Nephron progenitor cell (in vitro differentiated cells): ENCODE data around the gene PLXNB1.

Experiments
- DNase-seq: peaks from one replicate; pipeline ENCODE4 v3.0.0; 2021
- H3K27ac Mint-ChIP-seq: 2 replicates; pipeline ENCODE4 v1.8.0; 2021; ENCODE audit warnings: mild to moderate bottlenecking, moderate library complexity, mixed read lengths
- H3K27me3 Mint-ChIP-seq: 2 replicates; pipeline ENCODE4 v1.8.0; 2021; ENCODE audit warnings: mild to moderate bottlenecking, low read depth, mixed read lengths; ENCODE audit not compliant: poor library complexity
- H3K36me3 Mint-ChIP-seq: 2 replicates; pipeline ENCODE4 v1.8.0; 2021; ENCODE audit warnings: low read depth, mixed read lengths
- H3K4me1 Mint-ChIP-seq: 2 replicates; pipeline ENCODE4 v1.8.0; 2021; ENCODE audit warnings: mixed read lengths
- H3K4me3 Mint-ChIP-seq: 2 replicates; pipeline ENCODE4 v1.8.0; 2021; ENCODE audit warnings: mild to moderate bottlenecking, moderate library complexity, mixed read lengths
- H3K9me3 Mint-ChIP-seq: 2 replicates; pipeline ENCODE4 v1.8.0; 2021; ENCODE audit warnings: mild to moderate bottlenecking, moderate library complexity, mixed read lengths
- TF ChIP-seq, protein P1 (sequence below): fragments of 200-600 bp; sonication (generic); IDR thresholded peaks from 2 replicates; pipeline ENCODE4 v1.5.0; 2021; ENCODE audit warnings: antibody characterized with exemption

Gene PLXNB1, protein sequence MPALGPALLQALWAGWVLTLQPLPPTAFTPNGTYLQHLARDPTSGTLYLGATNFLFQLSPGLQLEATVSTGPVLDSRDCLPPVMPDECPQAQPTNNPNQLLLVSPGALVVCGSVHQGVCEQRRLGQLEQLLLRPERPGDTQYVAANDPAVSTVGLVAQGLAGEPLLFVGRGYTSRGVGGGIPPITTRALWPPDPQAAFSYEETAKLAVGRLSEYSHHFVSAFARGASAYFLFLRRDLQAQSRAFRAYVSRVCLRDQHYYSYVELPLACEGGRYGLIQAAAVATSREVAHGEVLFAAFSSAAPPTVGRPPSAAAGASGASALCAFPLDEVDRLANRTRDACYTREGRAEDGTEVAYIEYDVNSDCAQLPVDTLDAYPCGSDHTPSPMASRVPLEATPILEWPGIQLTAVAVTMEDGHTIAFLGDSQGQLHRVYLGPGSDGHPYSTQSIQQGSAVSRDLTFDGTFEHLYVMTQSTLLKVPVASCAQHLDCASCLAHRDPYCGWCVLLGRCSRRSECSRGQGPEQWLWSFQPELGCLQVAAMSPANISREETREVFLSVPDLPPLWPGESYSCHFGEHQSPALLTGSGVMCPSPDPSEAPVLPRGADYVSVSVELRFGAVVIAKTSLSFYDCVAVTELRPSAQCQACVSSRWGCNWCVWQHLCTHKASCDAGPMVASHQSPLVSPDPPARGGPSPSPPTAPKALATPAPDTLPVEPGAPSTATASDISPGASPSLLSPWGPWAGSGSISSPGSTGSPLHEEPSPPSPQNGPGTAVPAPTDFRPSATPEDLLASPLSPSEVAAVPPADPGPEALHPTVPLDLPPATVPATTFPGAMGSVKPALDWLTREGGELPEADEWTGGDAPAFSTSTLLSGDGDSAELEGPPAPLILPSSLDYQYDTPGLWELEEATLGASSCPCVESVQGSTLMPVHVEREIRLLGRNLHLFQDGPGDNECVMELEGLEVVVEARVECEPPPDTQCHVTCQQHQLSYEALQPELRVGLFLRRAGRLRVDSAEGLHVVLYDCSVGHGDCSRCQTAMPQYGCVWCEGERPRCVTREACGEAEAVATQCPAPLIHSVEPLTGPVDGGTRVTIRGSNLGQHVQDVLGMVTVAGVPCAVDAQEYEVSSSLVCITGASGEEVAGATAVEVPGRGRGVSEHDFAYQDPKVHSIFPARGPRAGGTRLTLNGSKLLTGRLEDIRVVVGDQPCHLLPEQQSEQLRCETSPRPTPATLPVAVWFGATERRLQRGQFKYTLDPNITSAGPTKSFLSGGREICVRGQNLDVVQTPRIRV (N-terminal part only)

DNA sequence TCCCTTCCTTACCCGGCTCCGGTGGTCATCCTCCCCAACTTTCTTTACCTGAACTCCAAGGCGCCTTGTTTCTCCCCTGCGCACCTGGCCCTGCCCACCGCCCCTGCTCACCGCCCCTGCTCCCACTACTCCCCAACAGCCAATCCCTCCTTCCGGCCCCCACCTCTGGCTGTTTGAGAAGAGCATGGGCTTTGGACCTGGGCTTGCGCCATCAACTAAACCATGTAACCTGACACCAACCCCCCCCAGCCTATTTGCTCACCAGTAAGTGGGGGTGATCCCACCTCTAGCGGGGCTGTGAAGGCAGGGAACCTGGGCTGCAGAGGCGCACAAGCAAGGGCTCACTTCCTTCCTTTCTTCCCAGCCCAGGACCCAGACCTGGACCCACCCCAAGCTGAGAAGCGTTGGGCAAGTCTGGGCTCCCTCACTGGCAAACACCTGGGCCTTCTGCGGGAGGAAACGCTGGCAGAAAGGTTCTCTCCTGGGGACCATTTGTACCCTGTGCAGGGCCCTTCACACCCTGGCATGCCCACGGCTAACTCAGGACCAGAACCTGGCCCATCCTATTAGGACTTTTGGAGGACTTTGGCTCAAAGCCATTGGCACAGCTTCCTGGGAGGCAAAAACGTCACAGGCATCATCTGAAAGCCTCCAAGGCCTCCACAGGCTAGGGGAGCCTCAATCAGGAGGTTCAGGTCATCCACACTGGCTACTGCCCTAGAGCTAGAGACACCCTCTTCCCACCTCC lies at the start of gene PLXNB1:
PLXNB1 (minus strand) TSS at position 127 of the 748 bp plus-strand sequence. CDS start 5,475 bp downstream, outside the sequence.
- DNase-seq, result peak; percentile 78
- peaks cover 5% of the 10 kb centered on the region for H3K36me3 Mint-ChIP-seq
- peak within 1 kb of the TSS; percentile 96 for H3K27ac Mint-ChIP-seq
- TF ChIP-seq, protein P1, sequence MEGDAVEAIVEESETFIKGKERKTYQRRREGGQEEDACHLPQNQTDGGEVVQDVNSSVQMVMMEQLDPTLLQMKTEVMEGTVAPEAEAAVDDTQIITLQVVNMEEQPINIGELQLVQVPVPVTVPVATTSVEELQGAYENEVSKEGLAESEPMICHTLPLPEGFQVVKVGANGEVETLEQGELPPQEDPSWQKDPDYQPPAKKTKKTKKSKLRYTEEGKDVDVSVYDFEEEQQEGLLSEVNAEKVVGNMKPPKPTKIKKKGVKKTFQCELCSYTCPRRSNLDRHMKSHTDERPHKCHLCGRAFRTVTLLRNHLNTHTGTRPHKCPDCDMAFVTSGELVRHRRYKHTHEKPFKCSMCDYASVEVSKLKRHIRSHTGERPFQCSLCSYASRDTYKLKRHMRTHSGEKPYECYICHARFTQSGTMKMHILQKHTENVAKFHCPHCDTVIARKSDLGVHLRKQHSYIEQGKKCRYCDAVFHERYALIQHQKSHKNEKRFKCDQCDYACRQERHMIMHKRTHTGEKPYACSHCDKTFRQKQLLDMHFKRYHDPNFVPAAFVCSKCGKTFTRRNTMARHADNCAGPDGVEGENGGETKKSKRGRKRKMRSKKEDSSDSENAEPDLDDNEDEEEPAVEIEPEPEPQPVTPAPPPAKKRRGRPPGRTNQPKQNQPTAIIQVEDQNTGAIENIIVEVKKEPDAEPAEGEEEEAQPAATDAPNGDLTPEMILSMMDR, result no peak
- no peaks in the 10 kb centered on the region for H3K27me3 Mint-ChIP-seq
- no peaks in the 10 kb centered on the region for H3K9me3 Mint-ChIP-seq
- H3K4me1 Mint-ChIP-seq, result peaks cover 51% of the 10 kb centered on the region
- H3K4me3 Mint-ChIP-seq, result peak within 1 kb of the TSS; percentile 90

GRCh38 chr3:48478626-48479555 lies 49.0 kb upstream of the PLXNB1 start:
- H3K27ac Mint-ChIP-seq, result no peak overlapping the region

DNA sequence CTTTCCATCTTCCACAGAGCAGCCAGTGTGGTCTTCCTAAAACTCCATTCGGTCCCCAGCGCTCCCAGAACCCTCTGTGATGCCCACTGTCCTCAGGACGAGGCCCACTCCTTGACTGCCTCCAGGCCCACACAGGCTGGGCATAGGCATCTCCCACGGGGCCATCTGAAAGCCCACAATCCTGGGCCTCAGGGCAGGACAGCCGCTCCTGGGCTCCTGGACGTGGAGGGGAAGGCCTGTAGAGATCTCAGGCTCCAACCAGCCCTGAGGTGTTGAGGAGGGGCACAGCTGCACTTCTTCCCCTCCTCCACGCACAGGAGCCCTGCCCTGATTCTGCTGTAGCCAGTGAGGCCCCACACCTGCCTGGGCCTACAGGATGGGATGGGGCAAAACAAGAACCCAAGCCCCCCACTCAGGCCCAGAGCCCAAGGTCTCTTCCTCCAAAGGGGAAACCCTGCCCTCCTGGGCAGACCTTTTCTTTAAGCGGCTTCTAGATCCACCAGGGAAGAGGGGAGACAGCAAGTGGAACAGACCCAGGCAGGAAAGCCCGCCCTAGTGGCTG lies 48.2 kb upstream of the PLXNB1 start:
- Mint-ChIP-seq H3K27me3 (no peaks in the 10 kb centered on the region), H3K27ac (peak overlapping the region; percentile 89), H3K9me3 (no peaks in the 10 kb centered on the region), H3K36me3 (peaks cover 5% of the 10 kb centered on the region), H3K4me1 (peaks cover 23% of the 10 kb centered on the region), H3K4me3 (no peak overlapping the region)
- no peak for DNase-seq
- TF ChIP-seq, protein P1, result no peak

More at GRCh38 chr3:48478626-48479555, 49.0 kb upstream of the PLXNB1 start:
- peaks cover 16% of the 10 kb centered on the region for H3K4me1 Mint-ChIP-seq
- H3K27me3 Mint-ChIP-seq, result no peaks in the 10 kb centered on the region
- peaks cover 7% of the 10 kb centered on the region for H3K36me3 Mint-ChIP-seq
- no peaks in the 10 kb centered on the region for H3K9me3 Mint-ChIP-seq
- H3K4me3 Mint-ChIP-seq, result no peak overlapping the region
- TF ChIP-seq, protein P1, result no peak
- no peak for DNase-seq

GRCh38 chr3:48476426-48477053 lies 46.7 kb upstream of the PLXNB1 start:
- no peaks in the 10 kb centered on the region for H3K9me3 Mint-ChIP-seq
- peaks cover 5% of the 10 kb centered on the region for H3K36me3 Mint-ChIP-seq
- no peaks in the 10 kb centered on the region for H3K27me3 Mint-ChIP-seq
- H3K4me1 Mint-ChIP-seq, result peaks cover 29% of the 10 kb centered on the region
- no peak overlapping the region for H3K4me3 Mint-ChIP-seq
- H3K27ac Mint-ChIP-seq, result no peak overlapping the region
- TF ChIP-seq, protein P1, result no peak
- no peak for DNase-seq
